Keratinocyte (primary cell): Measurements from ENCODE around the gene FXYD1. TPM values are rescaled to one million over a fixed set of nuclear protein-coding genes. Genes with fewer than 3 reads are reported as not detected.

Source experiments
- DNase-seq: peaks from one replicate; pipeline ENCODE4 v3.0.0-alpha.2; 2011; ENCODE audit warnings: low read depth, missing footprints, low spot score
- FAIRE-seq: peaks from 2 replicates; lab custom pipeline; 2011; peaks lifted over from hg19 to GRCh38; lab: Jason Lieb, UNC
- H2AFZ ChIP-seq: 2 replicates; pipeline ENCODE4 v1.6.0; 2012; ENCODE audit warnings: low read length, control low read depth, inconsistent platforms; ENCODE audit not compliant: control insufficient read depth
- H3K27ac ChIP-seq: 2 replicates; pipeline ENCODE4 v1.5.1; 2011; ENCODE audit warnings: low read length; ENCODE audit not compliant: control insufficient read depth, insufficient read depth
- H3K27me3 ChIP-seq: 3 replicates; pipeline ENCODE4 v1.6.0; 2011; ENCODE audit warnings: low read length; ENCODE audit not compliant: control insufficient read depth, insufficient read depth; ENCODE audit errors: extremely low read depth
- H3K36me3 ChIP-seq, 2 experiments: 2 replicates in 1 of 2; 3 replicates in 1 of 2; pipeline ENCODE4 v1.5.1; 2011; ENCODE audit warnings: low read length in 2 of 2, mild to moderate bottlenecking in 1 of 2; ENCODE audit not compliant: control insufficient read depth in 2 of 2, insufficient read depth in 2 of 2; ENCODE audit errors: extremely low read depth in 1 of 2
- H3K4me1 ChIP-seq: 3 replicates; pipeline ENCODE4 v1.5.1; 2011; ENCODE audit warnings: low read length; ENCODE audit not compliant: control insufficient read depth, insufficient read depth; ENCODE audit errors: extremely low read depth
- H3K4me2 ChIP-seq: 3 replicates; pipeline ENCODE4 v1.6.0; 2011; ENCODE audit warnings: low read depth, low read length; ENCODE audit not compliant: control insufficient read depth, insufficient read depth; ENCODE audit errors: extremely low read depth
- H3K4me3 ChIP-seq, 3 experiments: fragments of 200-600 bp in 1 of 3; sonication (generic) in 1 of 3; 2 replicates in 2 of 3; 3 replicates in 1 of 3; pipeline ENCODE4 v1.5.1; 2011 to 2016; ENCODE audit warnings: low read length in 3 of 3, mild to moderate bottlenecking in 3 of 3, control low read depth in 2 of 3, inconsistent platforms in 1 of 3, low read depth in 1 of 3, mixed read lengths in 1 of 3, mixed run types in 1 of 3, moderate library complexity in 1 of 3; ENCODE audit not compliant: control insufficient read depth in 2 of 3, insufficient read depth in 2 of 3; ENCODE audit errors: extremely low read depth in 1 of 3
- H3K79me2 ChIP-seq: 2 replicates; pipeline ENCODE4 v1.6.0; 2012; ENCODE audit warnings: low read length; ENCODE audit not compliant: control insufficient read depth, insufficient read depth
- H3K9ac ChIP-seq: 3 replicates; pipeline ENCODE4 v1.6.0; 2011; ENCODE audit warnings: low read length; ENCODE audit not compliant: control insufficient read depth, insufficient read depth; ENCODE audit errors: extremely low read depth
- H3K9me1 ChIP-seq: 3 replicates; pipeline ENCODE4 v1.6.0; 2011; ENCODE audit warnings: low read length; ENCODE audit not compliant: control insufficient read depth, insufficient read depth; ENCODE audit errors: extremely low read depth
- H3K9me3 ChIP-seq: 2 replicates; pipeline ENCODE4 v1.5.1; 2012; ENCODE audit warnings: low read depth, low read length; ENCODE audit not compliant: control insufficient read depth
- H4K20me1 ChIP-seq: 3 replicates; pipeline ENCODE4 v1.6.0; 2011; ENCODE audit warnings: low read length; ENCODE audit not compliant: control insufficient read depth, insufficient read depth; ENCODE audit errors: extremely low read depth
- CTCF ChIP-seq, 3 experiments: IDR thresholded peaks in 1 of 3; conservative IDR thresholded peaks in 1 of 3; optimal IDR thresholded peaks in 1 of 3; 2 replicates in 2 of 3; 3 replicates in 1 of 3; pipeline versions ENCODE3 to v1.5.1; 2011; ENCODE audit warnings: low read length in 3 of 3, mild to moderate bottlenecking in 3 of 3, moderate library complexity in 2 of 3, control low read depth in 1 of 3, inconsistent platforms in 1 of 3; ENCODE audit not compliant: insufficient read depth in 2 of 3; ENCODE audit errors: extremely low read depth in 1 of 3
- EZH2 ChIP-seq: IDR thresholded peaks from one replicate; pipeline ENCODE4 v1.6.1; 2012; ENCODE audit warnings: inconsistent platforms, mild to moderate bottlenecking, low read length, moderate library complexity
- dilution Hi-C: fragments of 300-500 bp; cut with MboI; formaldehyde crosslinking; loops from one replicate; pipeline ENCODE4 v1.7.0; 2020; ENCODE audit warnings: low sequenced_read_pairs; ENCODE audit not compliant: extremely low pct_ligation_motif_present
- polyA plus RNA-seq, 5 experiments: library from polyadenylated mRNA; depleted of rRNA in 3 of 5; stranded (reverse) in 3 of 5; stranded (forward) in 1 of 5; unstranded in 1 of 5; fragments of >200 nt; gene quantifications; 1 replicate in 1 of 5; 2 replicates in 3 of 5; 3 replicates in 1 of 5; pipeline versions ENCODE4 v1.2.1 to v1.2.3, GENCODE V29; 2011 to 2012; ENCODE audit warnings: missing spikeins in 2 of 5, low read depth in 1 of 5, low replicate concordance in 1 of 5

The FXYD1 gene
- polyA plus RNA-seq, 1 donor (not counting 4 experiments of a cell fraction or from before 2014, with no cell fraction given): 0.14 TPM

- H2AFZ ChIP-seq: peak overlapping the region; percentile 66
- dilution Hi-C loops: no loop called here
- no peaks in the 10 kb centered on the region for H3K9me1 ChIP-seq
- H3K9me3 ChIP-seq: no peaks in the 10 kb centered on the region
- DNase-seq (no peak), FAIRE-seq (peak; percentile 9)
- H3K4me3 ChIP-seq: no peak overlapping the region
- H4K20me1 ChIP-seq: no peaks in the 10 kb centered on the region
- TF ChIP-seq EZH2 (no peak), CTCF (optimal IDR thresholded peaks at IDR 0.05 in 1 of 3, IDR thresholded peaks at IDR 0.05 in 1 of 3, conservative IDR thresholded peaks at IDR 0.05 in 1 of 3; ENCODE audit: extremely low read depth in 1 of 3, insufficient read depth in 2 of 3, low read length in 3 of 3) (no peak)
- no peaks in the 10 kb centered on the region for H3K79me2 ChIP-seq
- no peaks in the 10 kb centered on the region for H3K36me3 ChIP-seq
- H3K9ac ChIP-seq: peak overlapping the region; percentile 55
- peak overlapping the region; percentile 80 for H3K27ac ChIP-seq
- no peaks in the 10 kb centered on the region for H3K27me3 ChIP-seq
- peaks cover 36% of the 10 kb centered on the region for H3K4me1 ChIP-seq
- H3K4me2 ChIP-seq: peak overlapping the region; percentile 49
These were observed 31.6 kb upstream of the FXYD1 start for GRCh38 chr19:35106898-35107541.

GRCh38 chr19:35107545-35107944 lies 31.1 kb upstream of the FXYD1 start:
- Histone ChIP-seq H3K79me2 (no peaks in the 10 kb centered on the region), H4K20me1 (no peaks in the 10 kb centered on the region), H2AFZ (peak overlapping the region; percentile 66), H3K27ac (peak overlapping the region; percentile 80), H3K4me2 (peak overlapping the region; percentile 49), H3K4me1 (peaks cover 36% of the 10 kb centered on the region), H3K36me3 (no peaks in the 10 kb centered on the region), H3K4me3 (no peak overlapping the region), H3K9ac (peak overlapping the region; percentile 55), H3K27me3 (no peaks in the 10 kb centered on the region), H3K9me3 (no peaks in the 10 kb centered on the region), H3K9me1 (no peaks in the 10 kb centered on the region)
- dilution Hi-C loops: no loop called here
- DNase-seq: peak; percentile 66
- FAIRE-seq: peak; percentile 89
- TF ChIP-seq CTCF (optimal IDR thresholded peaks at IDR 0.05 in 1 of 3, IDR thresholded peaks at IDR 0.05 in 1 of 3, conservative IDR thresholded peaks at IDR 0.05 in 1 of 3; ENCODE audit: extremely low read depth in 1 of 3, insufficient read depth in 2 of 3, low read length in 3 of 3) (no peak), EZH2 (no peak)
